Measurements from ENCODE around the gene PCSK4. TPM values are rescaled to one million over a fixed set of nuclear protein-coding genes. Genes with fewer than 3 reads are reported as not detected.
A peak's percentile ranks its signal among the peaks of the same experiment; 100 is the strongest.

PCSK4 gene
- total and polyA plus RNA-seq, 9 of the 15 experiments (the other 6 are each of a cell fraction or from before 2014, with no cell fraction given), result 0.01 to 9.1 (median 2.1) TPM; not detected in 1

DNA sequence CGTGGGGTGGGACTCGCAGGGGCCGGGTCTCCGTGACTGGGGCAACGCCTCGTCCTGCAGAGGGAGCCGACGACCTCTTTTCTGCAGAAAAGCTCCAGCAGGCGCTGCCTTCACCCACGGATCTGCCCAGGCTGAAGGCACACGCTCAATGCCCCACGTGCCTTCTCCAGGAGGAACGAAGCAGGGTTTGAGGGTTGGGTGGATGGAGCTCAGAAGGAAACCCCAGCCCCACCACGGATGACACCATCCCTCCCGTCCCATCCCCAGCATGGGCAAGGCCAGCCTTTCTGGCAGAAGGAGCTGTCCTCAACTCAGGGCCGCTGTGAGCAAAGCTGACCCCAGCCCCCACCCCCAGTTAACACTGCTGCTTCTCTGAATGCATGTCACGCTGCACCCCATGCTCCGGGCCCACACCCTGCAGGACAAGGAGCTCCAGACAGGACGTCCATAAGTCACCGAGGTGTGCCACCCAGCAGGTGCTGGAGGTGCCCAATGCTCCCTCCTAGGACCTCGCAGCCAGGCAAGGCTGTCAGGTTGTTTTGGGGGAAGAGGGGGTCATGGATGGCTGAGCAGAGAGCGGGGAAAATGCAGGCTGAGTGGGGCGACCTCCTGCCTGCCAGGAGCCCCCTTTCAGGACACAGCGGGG lies 18.5 kb downstream of the PCSK4 start (continued):
- TF ChIP-seq ZNF398 (CRISPR knock-in tag; IDR thresholded peaks at IDR 0.05) (no peak), POLR2A (conservative IDR thresholded peaks at IDR 0.05) (peak; percentile 15)

GRCh38 chr19:1471010-1471514 lies 19.1 kb downstream of the PCSK4 start:
- H3K9me1 ChIP-seq (ENCODE audit: control insufficient read depth, insufficient read depth, low read length), result no peaks in the 10 kb centered on the region
- peak overlapping the region in 1 of 2 experiments; percentile 75; a peak in 1 of 4 replicates for H3K9ac ChIP-seq (ENCODE audit: insufficient read depth in 1 of 2, low read depth in 2 of 2, low read length in 2 of 2)
- no peak overlapping the region for H3K27ac ChIP-seq (ENCODE audit: extremely low read depth, low read depth, low read length)
- no peak overlapping the region for H2AFZ ChIP-seq (ENCODE audit: low read depth, low read length)
- ChIA-PET POLR2A (interaction anchor here (1.2 to 1.7 kb wide), 4 partner anchors 12 to 28 kb away, joined by 6 to 9 read pairs (median 6); no protein-coding TSS in a partner anchor), CTCF (ENCODE audit: low intra/inter-chr PET ratio) (interaction anchor here (0.6 kb wide), 1 partner anchor 42 kb away, joined by 3 read pairs; no protein-coding TSS in a partner anchor)
- peak; percentile 40 for FAIRE-seq
- DNase-seq (ENCODE audit: extremely low read depth in 1 of 4, low spot score in 3 of 4), result no peak
- H3K4me2 ChIP-seq (ENCODE audit: insufficient read depth, low read length), result peak overlapping the region; percentile 13; the same call in 1 of the 2 replicates
- H3K36me3 ChIP-seq (ENCODE audit: control insufficient read depth, insufficient read depth, low read length), result peaks cover 19% of the 10 kb centered on the region; the same call in 1 of the 3 replicates
- in situ Hi-C loops (cut with MboI), result no loop called here
- H3K79me2 ChIP-seq (ENCODE audit: control insufficient read depth, insufficient read depth, low read length), result peaks cover 31% of the 10 kb centered on the region
- intact Hi-C loops (cut with micrococcal nuclease), result no loop called here
- BruUV-seq (replicated peaks), result no TSS peak
- H4K20me1 ChIP-seq (replicated peaks; ENCODE audit: control insufficient read depth, insufficient read depth, low read length), result peaks cover 18% of the 10 kb centered on the region
- H3K27me3 ChIP-seq (ENCODE audit: control insufficient read depth in 2 of 2, insufficient read depth in 2 of 2, low read length in 2 of 2), result no peaks in the 10 kb centered on the region
- peak; percentile 66 for ATAC-seq
- peaks cover 6 to 86% of the 10 kb centered on the region in 2 experiments; a peak in 4 of 5 replicates for H3K4me1 ChIP-seq (replicated peaks in 1 of 2; ENCODE audit: control insufficient read depth in 2 of 2, insufficient read depth in 2 of 2, low read length in 2 of 2)
- whole genome bisulfite sequencing (ENCODE audit: insufficient coverage, low coverage, missing lambda C conversion rate), result 23% methylated on average over 27 of the region's 28 CpGs
- H3K4me3 ChIP-seq, result no peak overlapping the region
- no peaks in the 10 kb centered on the region for H3K9me3 ChIP-seq (replicated peaks; ENCODE audit: control insufficient read depth, insufficient read depth, low read depth, low read length)
- TF ChIP-seq, protein P1, sequence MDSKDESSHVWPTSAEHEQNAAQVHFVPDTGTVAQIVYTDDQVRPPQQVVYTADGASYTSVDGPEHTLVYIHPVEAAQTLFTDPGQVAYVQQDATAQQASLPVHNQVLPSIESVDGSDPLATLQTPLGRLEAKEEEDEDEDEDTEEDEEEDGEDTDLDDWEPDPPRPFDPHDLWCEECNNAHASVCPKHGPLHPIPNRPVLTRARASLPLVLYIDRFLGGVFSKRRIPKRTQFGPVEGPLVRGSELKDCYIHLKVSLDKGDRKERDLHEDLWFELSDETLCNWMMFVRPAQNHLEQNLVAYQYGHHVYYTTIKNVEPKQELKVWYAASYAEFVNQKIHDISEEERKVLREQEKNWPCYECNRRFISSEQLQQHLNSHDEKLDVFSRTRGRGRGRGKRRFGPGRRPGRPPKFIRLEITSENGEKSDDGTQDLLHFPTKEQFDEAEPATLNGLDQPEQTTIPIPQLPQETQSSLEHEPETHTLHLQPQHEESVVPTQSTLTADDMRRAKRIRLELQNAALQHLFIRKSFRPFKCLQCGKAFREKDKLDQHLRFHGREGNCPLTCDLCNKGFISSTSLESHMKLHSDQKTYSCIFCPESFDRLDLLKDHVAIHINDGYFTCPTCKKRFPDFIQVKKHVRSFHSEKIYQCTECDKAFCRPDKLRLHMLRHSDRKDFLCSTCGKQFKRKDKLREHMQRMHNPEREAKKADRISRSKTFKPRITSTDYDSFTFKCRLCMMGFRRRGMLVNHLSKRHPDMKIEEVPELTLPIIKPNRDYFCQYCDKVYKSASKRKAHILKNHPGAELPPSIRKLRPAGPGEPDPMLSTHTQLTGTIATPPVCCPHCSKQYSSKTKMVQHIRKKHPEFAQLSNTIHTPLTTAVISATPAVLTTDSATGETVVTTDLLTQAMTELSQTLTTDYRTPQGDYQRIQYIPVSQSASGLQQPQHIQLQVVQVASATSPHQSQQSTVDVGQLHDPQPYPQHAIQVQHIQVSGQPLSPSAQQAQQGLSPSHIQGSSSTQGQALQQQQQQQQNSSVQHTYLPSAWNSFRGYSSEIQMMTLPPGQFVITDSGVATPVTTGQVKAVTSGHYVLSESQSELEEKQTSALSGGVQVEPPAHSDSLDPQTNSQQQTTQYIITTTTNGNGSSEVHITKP (IDR thresholded peaks at IDR 0.05; ENCODE audit: partially characterized antibody), result peak; percentile 85
- TF ChIP-seq RBFOX2 (IDR thresholded peaks at IDR 0.05; ENCODE audit: low read depth, low read length), result peak; percentile 37
- no peak for TF ChIP-seq FOS (IDR thresholded peaks at IDR 0.05; ENCODE audit: extremely low read depth, insufficient read length)
- TF ChIP-seq HNRNPH1 (optimal IDR thresholded peaks at IDR 0.05; ENCODE audit: low read depth, low read length), result no peak
- peak; percentile 49; the same call in 1 of the 2 replicates for TF ChIP-seq KLF13 (tag; IDR thresholded peaks at IDR 0.05; ENCODE audit: borderline replicate concordance, low read depth)
- no peak for TF ChIP-seq EP300 (IDR thresholded peaks at IDR 0.05; ENCODE audit: low read length)
- TF ChIP-seq NCOA2 (IDR thresholded peaks at IDR 0.05; ENCODE audit: partially characterized antibody in 2 of 2), result no peak
- no peak for TF ChIP-seq MBD2 (IDR thresholded peaks at IDR 0.05; ENCODE audit: borderline replicate concordance, low read depth)
- TF ChIP-seq ZBTB7A (IDR thresholded peaks at IDR 0.05; ENCODE audit: borderline replicate concordance, control insufficient read depth, low read depth, low read length), result peak; percentile 38; the same call in 1 of the 2 replicates
- TF ChIP-seq TRIM25 (IDR thresholded peaks at IDR 0.05; ENCODE audit: borderline replicate concordance), result no peak
